Naive thymus-derived CD4-positive, alpha-beta T cell (primary cell): Measurements from ENCODE around the gene GAS7. TPM values are rescaled to one million over a fixed set of nuclear protein-coding genes. Genes with fewer than 3 reads are reported as not detected.

Source experiments
- ATAC-seq: fragments of 150-1000 bp; cut with Tn5 transposase; 2 replicates; pipeline ENCODE4 v1.10.0; 2021; ENCODE audit warnings: mild to moderate bottlenecking, moderate library complexity
- CTCF ChIA-PET: fragments of 350-600 bp; sonication (Branson Sonifier 250); formaldehyde crosslinking; loops from one replicate; lab custom pipeline; 2021; ENCODE audit warnings: antibody characterized with exemption; lab: Charles Lee
- POLR2A ChIA-PET: fragments of 350-600 bp; sonication (Branson Sonifier 250); formaldehyde crosslinking; loops from one replicate; lab custom pipeline; 2021; ENCODE audit warnings: antibody characterized with exemption, inconsistent platforms; lab: Charles Lee
- DNase-seq, 9 donors: peaks; one replicate each; pipeline versions ENCODE4 v3.0.0 to v3.0.0-alpha.2; 2020 to 2022; ENCODE audit warnings: mixed read lengths in 1 of 9
- H3K27ac ChIP-seq: one replicate; pipeline ENCODE4 v1.7.0; 2013; ENCODE audit warnings: mild to moderate bottlenecking, low read depth, low read length, moderate library complexity
- H3K27me3 ChIP-seq, 2 donors: one replicate each; pipeline ENCODE4 v1.7.0; 2013; ENCODE audit warnings: low read length in 2 of 2, mild to moderate bottlenecking in 2 of 2, moderate library complexity in 2 of 2; ENCODE audit not compliant: control insufficient read depth in 2 of 2, insufficient read depth in 2 of 2
- H3K36me3 ChIP-seq, 3 experiments: 1 replicate in 2 of 3; 2 replicates in 1 of 3; pipeline ENCODE4 v1.7.0; 2013; ENCODE audit warnings: low read length in 3 of 3, mild to moderate bottlenecking in 3 of 3, moderate library complexity in 1 of 3; ENCODE audit not compliant: insufficient read depth in 3 of 3, control insufficient read depth in 2 of 3
- H3K4me1 ChIP-seq, 2 donors: one replicate each; pipeline ENCODE4 v1.7.0; 2013; ENCODE audit warnings: low read length in 2 of 2, mild to moderate bottlenecking in 2 of 2, moderate library complexity in 1 of 2; ENCODE audit not compliant: control insufficient read depth in 2 of 2, insufficient read depth in 2 of 2
- H3K4me3 ChIP-seq: 2 replicates; pipeline ENCODE4 v1.7.0; 2013; ENCODE audit warnings: mild to moderate bottlenecking, low read length
- H3K9me3 ChIP-seq, 3 experiments: 1 replicate in 2 of 3; 2 replicates in 1 of 3; pipeline ENCODE4 v1.7.0; 2013; ENCODE audit warnings: low read length in 3 of 3; ENCODE audit not compliant: control insufficient read depth in 2 of 3
- H3K27ac Mint-ChIP-seq, 9 donors: one replicate each; pipeline ENCODE4 v1.8.0; 2020 to 2022; ENCODE audit warnings: mixed read lengths in 9 of 9, mild to moderate bottlenecking in 8 of 9, moderate library complexity in 5 of 9, inconsistent platforms in 2 of 9
- H3K27me3 Mint-ChIP-seq, 5 donors: one replicate each; pipeline ENCODE4 v1.8.0; 2021 to 2022; ENCODE audit warnings: mixed read lengths in 5 of 5, mild to moderate bottlenecking in 1 of 5
- H3K36me3 Mint-ChIP-seq, 5 donors: one replicate each; pipeline ENCODE4 v1.8.0; 2020 to 2022; ENCODE audit warnings: mixed read lengths in 5 of 5, mild to moderate bottlenecking in 3 of 5, inconsistent platforms in 1 of 5
- H3K4me1 Mint-ChIP-seq, 7 donors: one replicate each; pipeline ENCODE4 v1.8.0; 2020 to 2022; ENCODE audit warnings: mixed read lengths in 7 of 7, mild to moderate bottlenecking in 3 of 7, inconsistent platforms in 1 of 7
- H3K4me3 Mint-ChIP-seq, 10 donors: one replicate each; pipeline ENCODE4 v1.8.0; 2020 to 2022; ENCODE audit warnings: mild to moderate bottlenecking in 10 of 10, mixed read lengths in 10 of 10, moderate library complexity in 6 of 10, inconsistent platforms in 2 of 10
- H3K9me3 Mint-ChIP-seq, 11 donors: one replicate each; pipeline ENCODE4 v1.8.0; 2020 to 2022; ENCODE audit warnings: mixed read lengths in 11 of 11, mild to moderate bottlenecking in 4 of 11, inconsistent platforms in 1 of 11, moderate library complexity in 1 of 11
- intact Hi-C, 2 donors: fragments of 100-400 bp; cut with micrococcal nuclease; formaldehyde crosslinking; loops; one replicate each; pipeline ENCODE4 v1.15.1; 2023
- polyA plus RNA-seq, 2 donors: library from polyadenylated mRNA; unstranded; fragments of 300-500 nt; fragmentation: Illumina TruSeq; gene quantifications; one replicate each; pipeline ENCODE4 v1.2.3, GENCODE V29; 2021
- total RNA-seq, 6 experiments: library from RNA in 5 of 6; stranded (reverse) in 5 of 6; gene quantifications; 1 replicate in 5 of 6; 2 replicates in 1 of 6; pipeline ENCODE4 v1.2.3 and lab custom pipeline; 2021 to 2026

GAS7 gene
- total and polyA plus RNA-seq, 7 experiments from 2014 or later: 0.09 to 54.3 (median 3.3) TPM

DNA sequence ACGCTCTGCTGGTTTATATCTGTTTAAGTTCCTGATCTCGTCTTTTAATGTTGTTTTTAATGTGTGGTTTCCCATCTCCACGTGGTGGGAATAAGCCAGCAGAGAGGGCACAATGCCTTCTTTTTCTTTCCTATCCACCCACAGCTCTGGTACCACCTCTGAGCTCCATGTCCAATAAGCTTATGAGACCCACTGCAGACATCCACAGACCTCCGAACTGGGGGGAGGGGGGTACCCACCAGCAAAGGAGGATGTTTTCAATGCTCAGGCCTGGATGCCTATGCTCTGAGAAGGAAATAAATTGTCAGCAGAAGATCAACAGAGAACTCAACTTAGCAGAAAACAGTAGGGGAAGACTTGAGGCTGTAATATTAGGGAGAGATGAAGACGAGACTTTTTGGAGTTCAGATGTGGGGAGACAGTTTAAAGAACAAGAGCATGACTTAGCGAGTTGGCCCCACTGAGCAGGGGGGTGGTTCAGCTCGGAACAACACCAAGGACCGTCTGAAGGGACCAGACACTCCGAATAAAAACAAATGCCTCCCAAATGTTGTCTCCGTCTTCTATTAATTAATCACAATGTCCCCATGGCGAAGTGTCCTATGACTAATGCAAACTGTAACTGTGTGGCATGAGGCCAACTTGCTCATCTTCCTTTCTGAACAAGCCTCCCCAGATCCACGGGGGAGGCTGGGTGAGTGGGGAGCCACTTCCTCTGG is 62.7 kb downstream of the GAS7 start:
- no peak overlapping the region for H3K27ac ChIP-seq
- H3K4me3 ChIP-seq: no peak overlapping the region
- H3K9me3 Mint-ChIP-seq: peaks cover 0 to 5% (median 0%) of the 10 kb centered on the region in 11 donors
- no peaks in the 10 kb centered on the region for H3K36me3 ChIP-seq
- no peaks in the 10 kb centered on the region for H3K36me3 Mint-ChIP-seq
- H3K27ac Mint-ChIP-seq: no peak overlapping the region
- H3K27me3 Mint-ChIP-seq: peaks cover 0 to 6% (median 4%) of the 10 kb centered on the region in 5 donors
- H3K9me3 ChIP-seq: no peaks in the 10 kb centered on the region
- no peak overlapping the region for H3K4me3 Mint-ChIP-seq
- peaks cover 0 to 8% of the 10 kb centered on the region in 2 donors for H3K4me1 ChIP-seq
- H3K27me3 ChIP-seq: no peaks in the 10 kb centered on the region
- CTCF ChIA-PET: no interaction called here
- POLR2A ChIA-PET: no interaction called here
- DNase-seq: no peak
- intact Hi-C loops: no loop called here
- peaks cover 0 to 16% (median 5%) of the 10 kb centered on the region in 7 donors for H3K4me1 Mint-ChIP-seq
- ATAC-seq: peak; percentile 74

DNA sequence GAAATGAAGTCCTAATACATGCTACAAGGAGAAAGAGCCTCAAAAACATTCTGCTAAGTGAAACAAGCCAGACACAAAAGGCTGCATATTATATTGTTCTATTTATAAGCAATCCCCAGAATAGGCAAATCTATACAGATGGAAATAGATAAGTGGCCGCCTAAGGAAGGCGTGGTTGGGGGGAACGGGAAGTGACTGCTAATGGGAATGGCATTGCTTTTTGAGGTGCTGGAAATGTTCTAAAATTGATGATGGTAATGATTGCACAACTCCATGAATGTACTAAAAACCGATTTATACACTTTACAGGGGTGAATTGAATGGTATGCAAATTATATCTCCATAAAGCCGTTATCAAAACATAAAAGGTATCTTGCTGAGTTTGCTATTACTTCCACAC is 67.7 kb downstream of the GAS7 start:
- H3K9me3 ChIP-seq: no peaks in the 10 kb centered on the region
- H3K27me3 ChIP-seq: no peaks in the 10 kb centered on the region
- no peaks in the 10 kb centered on the region for H3K36me3 Mint-ChIP-seq
- intact Hi-C loops: no loop called here
- CTCF ChIA-PET: no interaction called here
- H3K4me1 ChIP-seq: peaks cover 0 to 4% of the 10 kb centered on the region in 2 donors
- H3K4me3 ChIP-seq: no peak overlapping the region
- no peak overlapping the region for H3K27ac ChIP-seq
- H3K27ac Mint-ChIP-seq: no peak overlapping the region
- ATAC-seq (no peak), DNase-seq (no peak)
- peaks cover 2 to 20% (median 10%) of the 10 kb centered on the region in 7 donors for H3K4me1 Mint-ChIP-seq
- H3K9me3 Mint-ChIP-seq: peaks cover 0 to 4% (median 0%) of the 10 kb centered on the region in 11 donors
- no peak overlapping the region for H3K4me3 Mint-ChIP-seq
- H3K27me3 Mint-ChIP-seq: peaks cover 0 to 9% (median 2%) of the 10 kb centered on the region in 5 donors
- POLR2A ChIA-PET: no interaction called here
- no peaks in the 10 kb centered on the region for H3K36me3 ChIP-seq

DNA sequence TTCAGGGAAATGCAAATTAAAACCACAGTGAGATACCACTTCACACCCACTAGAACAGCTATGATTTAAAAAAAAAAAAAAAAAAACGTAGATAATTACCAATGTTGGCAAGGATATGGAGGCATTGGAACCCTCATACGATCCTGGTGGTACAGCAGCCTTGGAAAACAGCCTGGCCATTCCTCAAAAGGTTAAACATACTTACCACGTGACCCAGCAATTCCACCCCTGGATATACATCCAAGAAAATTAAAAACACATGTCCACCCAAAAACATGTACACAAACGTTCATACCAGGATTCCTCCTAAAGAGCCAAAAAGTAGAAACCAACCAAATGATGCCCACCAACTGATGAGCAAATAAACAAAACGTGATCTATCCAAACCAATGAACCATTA is 68.1 kb downstream of the GAS7 start:
- Mint-ChIP-seq H3K36me3 (no peaks in the 10 kb centered on the region), H3K27me3 (peaks cover 0 to 6% (median 0%) of the 10 kb centered on the region in 5 donors), H3K4me3 (no peak overlapping the region), H3K27ac (no peak overlapping the region), H3K9me3 (peaks cover 0 to 4% (median 0%) of the 10 kb centered on the region in 11 donors), H3K4me1 (peaks cover 2 to 16% (median 7%) of the 10 kb centered on the region in 7 donors)
- Histone ChIP-seq H3K27me3 (no peaks in the 10 kb centered on the region), H3K36me3 (no peaks in the 10 kb centered on the region), H3K9me3 (no peaks in the 10 kb centered on the region), H3K4me1 (peaks cover 0 to under 1% of the 10 kb centered on the region in 2 donors), H3K27ac (no peak overlapping the region), H3K4me3 (no peak overlapping the region)
- DNase-seq (no peak), ATAC-seq (no peak)
- intact Hi-C loops: no loop called here
- ChIA-PET CTCF (no interaction called here), POLR2A (no interaction called here)

DNA sequence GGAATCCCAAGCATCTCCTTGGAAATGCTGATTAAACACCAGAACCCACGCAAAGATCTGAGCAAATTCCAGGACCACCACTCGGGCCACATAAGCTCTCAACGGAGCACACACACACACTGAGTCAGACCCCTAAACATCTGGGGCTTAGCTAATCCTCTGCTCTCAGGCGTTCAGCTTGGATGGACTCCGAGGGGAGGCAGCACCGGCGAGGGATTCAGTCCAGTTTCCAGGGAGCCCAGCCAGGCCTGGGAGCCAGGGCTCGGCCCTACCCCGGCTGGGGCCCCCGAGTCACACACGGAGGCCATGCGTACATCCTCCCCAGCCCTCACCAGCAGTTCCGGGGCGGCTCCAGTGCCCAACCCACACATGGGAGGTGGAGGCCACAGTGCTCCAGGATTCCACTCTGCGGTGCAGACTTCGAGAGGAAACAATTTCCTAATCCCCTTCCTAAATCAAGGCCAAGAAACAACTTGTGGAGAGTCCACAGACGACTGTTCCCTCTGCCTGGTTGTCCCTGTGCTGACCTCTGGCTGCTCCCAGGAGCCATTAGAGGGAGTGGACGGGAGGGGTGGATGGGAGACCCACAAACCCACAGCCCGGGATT is 70.5 kb downstream of the GAS7 start:
- ChIA-PET CTCF (no interaction called here), POLR2A (no interaction called here)
- peak; percentile 66 for ATAC-seq
- peaks cover 0 to 4% (median 0%) of the 10 kb centered on the region in 11 donors for H3K9me3 Mint-ChIP-seq
- H3K27ac Mint-ChIP-seq: peak overlapping the region in 1 of 9 donors; percentile 6
- intact Hi-C loops: no loop called here
- no peak for DNase-seq
- H3K27me3 Mint-ChIP-seq: peaks cover 0 to 7% (median 0%) of the 10 kb centered on the region in 5 donors
- H3K4me3 ChIP-seq: no peak overlapping the region
- H3K27me3 ChIP-seq: no peaks in the 10 kb centered on the region
- no peak overlapping the region for H3K27ac ChIP-seq
- H3K9me3 ChIP-seq: no peaks in the 10 kb centered on the region
- no peak overlapping the region for H3K4me3 Mint-ChIP-seq
- H3K4me1 ChIP-seq: no peaks in the 10 kb centered on the region
- no peaks in the 10 kb centered on the region for H3K36me3 ChIP-seq
- H3K36me3 Mint-ChIP-seq: no peaks in the 10 kb centered on the region
- peaks cover 2 to 14% (median 6%) of the 10 kb centered on the region in 7 donors for H3K4me1 Mint-ChIP-seq

DNA sequence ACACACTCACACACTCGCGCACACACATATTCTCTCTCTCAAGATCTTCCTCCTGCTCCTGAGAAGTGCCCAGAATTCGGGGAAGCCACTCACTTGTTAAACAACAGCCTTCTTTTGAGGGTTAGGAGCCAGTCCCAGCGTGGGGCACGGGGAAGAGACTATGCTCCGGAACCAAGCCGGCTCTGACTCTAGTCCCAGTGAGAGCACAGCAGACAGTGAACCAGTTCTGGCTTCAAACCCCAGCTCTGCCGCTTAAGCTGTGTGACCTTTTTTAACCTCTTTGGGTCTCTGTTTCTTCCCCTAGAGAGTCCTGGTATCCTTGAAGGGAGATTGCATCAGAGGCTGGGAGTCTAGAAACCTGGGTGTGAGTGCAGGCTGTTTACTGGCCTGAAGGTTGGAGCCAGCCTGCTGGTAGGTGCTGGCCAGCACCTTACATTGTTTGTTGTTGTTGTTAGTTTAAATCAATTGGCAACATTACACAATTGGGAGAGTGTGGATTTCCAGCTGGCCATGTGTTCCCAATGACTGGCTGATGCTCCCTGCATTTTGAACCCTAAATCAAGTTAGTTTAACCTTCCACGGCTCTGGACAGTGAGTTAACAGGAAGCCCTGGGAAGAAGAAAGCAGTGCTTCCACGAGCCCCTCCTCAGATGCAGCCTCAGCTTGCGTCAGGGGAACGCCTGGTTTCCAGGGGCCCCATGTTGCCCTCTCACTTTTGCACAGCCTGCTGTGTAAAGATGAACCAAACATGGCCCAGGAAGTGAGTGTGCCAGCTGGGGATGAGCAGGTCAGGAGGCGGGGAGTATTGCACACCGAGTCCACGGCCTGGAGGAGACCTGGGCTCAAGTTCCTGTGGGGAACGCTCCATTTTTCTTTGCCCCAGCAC is 71.5 kb downstream of the GAS7 start:
- H3K36me3 ChIP-seq: no peaks in the 10 kb centered on the region
- Mint-ChIP-seq H3K9me3 (peaks cover 0 to 4% (median 0%) of the 10 kb centered on the region in 11 donors), H3K36me3 (no peaks in the 10 kb centered on the region), H3K4me3 (peak overlapping the region in 1 of 10 donors; percentile 6), H3K27me3 (peaks cover 0 to 9% (median 5%) of the 10 kb centered on the region in 5 donors), H3K27ac (peak overlapping the region in 2 of 9 donors; percentile 36 to 69), H3K4me1 (peaks cover 6 to 22% (median 13%) of the 10 kb centered on the region in 7 donors)
- no peaks in the 10 kb centered on the region for H3K9me3 ChIP-seq
- no peak overlapping the region for H3K4me3 ChIP-seq
- peaks cover 0 to 7% of the 10 kb centered on the region in 2 donors for H3K4me1 ChIP-seq
- ATAC-seq: peak; percentile 72
- CTCF ChIA-PET: no interaction called here
- H3K27ac ChIP-seq: no peak overlapping the region
- H3K27me3 ChIP-seq: no peaks in the 10 kb centered on the region
- intact Hi-C loops: no loop called here
- DNase-seq: peak in 1 of 9 donors; percentile 29
- POLR2A ChIA-PET: no interaction called here

DNA sequence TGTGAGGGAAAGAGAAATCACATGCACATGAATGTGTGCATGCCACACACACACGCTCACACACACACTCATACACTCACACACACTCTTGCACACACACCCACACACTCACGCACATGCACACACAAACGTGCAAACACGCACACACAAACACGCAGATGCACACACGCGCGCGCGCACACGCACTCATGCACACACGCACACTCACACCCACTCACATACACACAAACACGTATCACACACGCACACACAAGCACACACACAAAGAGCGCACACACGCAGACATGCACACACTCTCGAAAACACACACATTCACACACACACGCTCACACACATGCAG is 72.2 kb downstream of the GAS7 start:
- DNase-seq (no peak), ATAC-seq (no peak)
- Mint-ChIP-seq H3K4me1 (peaks cover 6 to 28% (median 15%) of the 10 kb centered on the region in 7 donors), H3K27ac (peak overlapping the region in 2 of 9 donors; percentile 7 to 69), H3K36me3 (no peaks in the 10 kb centered on the region), H3K9me3 (peaks cover 0 to 4% (median 0%) of the 10 kb centered on the region in 11 donors), H3K4me3 (no peak overlapping the region), H3K27me3 (peaks cover 0 to 15% (median 6%) of the 10 kb centered on the region in 5 donors)
- Histone ChIP-seq H3K27me3 (no peaks in the 10 kb centered on the region), H3K9me3 (no peaks in the 10 kb centered on the region), H3K36me3 (no peaks in the 10 kb centered on the region), H3K4me3 (no peak overlapping the region), H3K27ac (no peak overlapping the region), H3K4me1 (peaks cover 0 to 12% of the 10 kb centered on the region in 2 donors)
- ChIA-PET POLR2A (no interaction called here), CTCF (no interaction called here)
- intact Hi-C loops: no loop called here
